DOHH2 (cell line): ENCODE results near the gene HK1.

ENCODE experiments used
- CTCF ChIP-seq: fragments of 200-600 bp; sonication (generic); IDR thresholded peaks from one replicate; pipeline ENCODE4 v1.5.1; 2014; ENCODE audit warnings: antibody characterized with exemption, mild to moderate bottlenecking, low read depth, low read length; ENCODE audit not compliant: poor library complexity, severe bottlenecking
- EZH2phosphoT487 ChIP-seq: fragments of 200-600 bp; sonication (generic); IDR thresholded peaks from 2 replicates; pipeline ENCODE4 v1.6.1; 2017; ENCODE audit warnings: borderline replicate concordance, mild to moderate bottlenecking, antibody characterized with exemption, low read length, moderate library complexity, mixed read lengths

DNA sequence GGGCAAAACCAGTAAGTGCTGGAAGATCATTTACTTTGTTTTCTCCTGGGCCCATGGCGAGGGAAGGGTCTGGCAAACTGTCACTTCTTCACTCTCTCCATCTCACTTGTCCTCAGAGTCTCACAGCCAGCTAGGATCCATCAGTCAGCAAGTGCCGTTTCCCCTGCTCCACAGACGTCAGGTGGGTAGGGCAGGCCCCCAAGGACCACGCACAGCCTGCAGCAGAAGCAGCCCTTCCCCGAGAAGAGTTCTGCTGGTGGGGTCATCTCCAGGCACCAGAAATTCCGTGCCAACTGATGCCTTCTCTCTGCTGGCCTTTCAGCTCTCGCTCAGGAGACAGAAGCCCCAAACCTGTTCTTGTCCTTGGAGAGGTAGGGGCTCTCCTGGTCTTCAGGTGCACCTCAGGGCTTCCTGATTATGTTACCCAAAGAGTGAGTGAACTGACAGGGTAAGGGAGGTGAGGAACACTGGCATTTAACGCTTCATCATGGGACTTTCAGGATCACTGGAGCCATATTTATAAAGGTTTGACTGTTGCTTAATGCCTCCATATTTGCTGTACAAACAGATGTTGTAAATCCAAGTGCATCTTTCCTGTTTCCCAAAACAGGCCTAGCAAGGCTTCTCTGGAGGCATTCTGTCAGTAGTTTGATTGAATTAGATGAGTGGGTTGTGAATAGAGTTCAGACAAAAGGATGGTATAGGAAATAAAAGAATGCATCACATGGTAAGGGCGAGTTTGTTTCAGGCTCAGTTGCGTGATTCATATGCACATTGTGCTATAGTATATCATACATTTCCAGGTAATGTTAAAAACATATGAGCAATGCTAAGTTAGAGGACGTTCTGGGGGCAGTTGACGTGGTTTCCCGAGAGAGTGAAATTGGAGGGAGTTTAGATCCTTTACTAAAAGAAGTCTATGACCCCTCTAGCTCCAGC, 159.3 kb downstream of the HK1 start:
- TF ChIP-seq CTCF (no peak), EZH2phosphoT487 (no peak)
